ENCODE data around the gene FOXL3.

FOXL3 gene

GRCh38 chr7:338295-339061 is 48.5 kb downstream of the FOXL3 start:
- no peak for DNase-seq (ENCODE audit: low read depth)

GRCh38 chr7:339062-339342 is 49.0 kb downstream of the FOXL3 start:
- DNase-seq (ENCODE audit: low read depth) = no peak

- DNase-seq (ENCODE audit: low read depth) = no peak
Measured at GRCh38 chr7:339696-340095, 49.7 kb downstream of the FOXL3 start.

- no peak for DNase-seq (ENCODE audit: low read depth)
Measured at GRCh38 chr7:340200-340937, 50.4 kb downstream of the FOXL3 start.
